Activated naive CD4-positive, alpha-beta T cell treated with anti-CD3 and anti-CD28 coated beads, Interleukin-2, amount 50 U/mL, for 24 hours (primary cell): ENCODE measurements around the gene FRMD4A.

ENCODE experiments used
- H3K27ac Mint-ChIP-seq: one replicate; pipeline ENCODE4 v1.8.0; 2021; ENCODE audit warnings: mild to moderate bottlenecking, mixed read lengths
- H3K27me3 Mint-ChIP-seq: one replicate; pipeline ENCODE4 v1.8.0; 2021; ENCODE audit warnings: mixed read lengths
- H3K36me3 Mint-ChIP-seq: one replicate; pipeline ENCODE4 v1.8.0; 2021; ENCODE audit warnings: mixed read lengths
- H3K4me1 Mint-ChIP-seq: one replicate; pipeline ENCODE4 v1.8.0; 2021; ENCODE audit warnings: mixed read lengths
- H3K4me3 Mint-ChIP-seq: one replicate; pipeline ENCODE4 v1.8.0; 2021; ENCODE audit warnings: mild to moderate bottlenecking, mixed read lengths
- H3K9me3 Mint-ChIP-seq: one replicate; pipeline ENCODE4 v1.8.0; 2021; ENCODE audit warnings: mixed read lengths

The FRMD4A gene

GRCh38 chr10:14325325-14325955 lies 5.3 kb downstream of the FRMD4A start:
- H3K4me1 Mint-ChIP-seq: peaks cover 3% of the 10 kb centered on the region
- no peak overlapping the region for H3K27ac Mint-ChIP-seq

GRCh38 chr10:14322526-14323188 lies 8.1 kb downstream of the FRMD4A start:
- Mint-ChIP-seq H3K9me3 (peaks cover 5% of the 10 kb centered on the region), H3K4me1 (peaks cover 1% of the 10 kb centered on the region), H3K36me3 (no peaks in the 10 kb centered on the region), H3K27ac (no peak overlapping the region), H3K4me3 (no peak overlapping the region), H3K27me3 (peaks cover 4% of the 10 kb centered on the region)

More at GRCh38 chr10:14325325-14325955, 5.3 kb downstream of the FRMD4A start:
- peaks cover 9% of the 10 kb centered on the region for H3K27me3 Mint-ChIP-seq
- H3K36me3 Mint-ChIP-seq: no peaks in the 10 kb centered on the region
- no peak overlapping the region for H3K4me3 Mint-ChIP-seq
- peaks cover 5% of the 10 kb centered on the region for H3K9me3 Mint-ChIP-seq

GRCh38 chr10:14318007-14318406 lies 12.7 kb downstream of the FRMD4A start:
- H3K27ac Mint-ChIP-seq: no peak overlapping the region
- H3K36me3 Mint-ChIP-seq: no peaks in the 10 kb centered on the region
- H3K4me3 Mint-ChIP-seq: no peak overlapping the region
- peaks cover 11% of the 10 kb centered on the region for H3K27me3 Mint-ChIP-seq
- no peaks in the 10 kb centered on the region for H3K9me3 Mint-ChIP-seq
- no peaks in the 10 kb centered on the region for H3K4me1 Mint-ChIP-seq

- Mint-ChIP-seq H3K4me1 (no peaks in the 10 kb centered on the region), H3K36me3 (no peaks in the 10 kb centered on the region), H3K4me3 (no peak overlapping the region), H3K27me3 (peaks cover 8% of the 10 kb centered on the region), H3K9me3 (no peaks in the 10 kb centered on the region), H3K27ac (no peak overlapping the region)
These were observed 18.7 kb downstream of the FRMD4A start for GRCh38 chr10:14312014-14312413.

GRCh38 chr10:14311206-14311957 lies 19.3 kb downstream of the FRMD4A start:
- peaks cover 7% of the 10 kb centered on the region for H3K27me3 Mint-ChIP-seq
- no peaks in the 10 kb centered on the region for H3K9me3 Mint-ChIP-seq
- H3K27ac Mint-ChIP-seq: no peak overlapping the region
- no peaks in the 10 kb centered on the region for H3K4me1 Mint-ChIP-seq
- H3K36me3 Mint-ChIP-seq: no peaks in the 10 kb centered on the region
- no peak overlapping the region for H3K4me3 Mint-ChIP-seq

- Mint-ChIP-seq H3K27ac (no peak overlapping the region), H3K9me3 (no peaks in the 10 kb centered on the region), H3K36me3 (no peaks in the 10 kb centered on the region), H3K4me1 (no peaks in the 10 kb centered on the region), H3K27me3 (peaks cover 4% of the 10 kb centered on the region), H3K4me3 (no peak overlapping the region)
These were observed 21.1 kb downstream of the FRMD4A start for GRCh38 chr10:14309593-14309992.

GRCh38 chr10:14306190-14306589 lies 24.5 kb downstream of the FRMD4A start:
- Mint-ChIP-seq H3K9me3 (no peaks in the 10 kb centered on the region), H3K4me3 (no peak overlapping the region), H3K27ac (no peak overlapping the region), H3K27me3 (peaks cover 4% of the 10 kb centered on the region), H3K36me3 (no peaks in the 10 kb centered on the region), H3K4me1 (no peaks in the 10 kb centered on the region)

GRCh38 chr10:14304046-14304445 lies 26.7 kb downstream of the FRMD4A start:
- H3K27ac Mint-ChIP-seq: no peak overlapping the region
- H3K4me1 Mint-ChIP-seq: no peaks in the 10 kb centered on the region
- H3K4me3 Mint-ChIP-seq: no peak overlapping the region
- peaks cover 4% of the 10 kb centered on the region for H3K27me3 Mint-ChIP-seq
- no peaks in the 10 kb centered on the region for H3K9me3 Mint-ChIP-seq
- H3K36me3 Mint-ChIP-seq: no peaks in the 10 kb centered on the region

- no peaks in the 10 kb centered on the region for H3K36me3 Mint-ChIP-seq
- H3K9me3 Mint-ChIP-seq: no peaks in the 10 kb centered on the region
- H3K4me1 Mint-ChIP-seq: no peaks in the 10 kb centered on the region
- H3K4me3 Mint-ChIP-seq: no peak overlapping the region
- peaks cover 7% of the 10 kb centered on the region for H3K27me3 Mint-ChIP-seq
- no peak overlapping the region for H3K27ac Mint-ChIP-seq
These were observed 28.7 kb downstream of the FRMD4A start for GRCh38 chr10:14302035-14302434.

- Mint-ChIP-seq H3K9me3 (no peaks in the 10 kb centered on the region), H3K27ac (no peak overlapping the region), H3K27me3 (peaks cover 7% of the 10 kb centered on the region), H3K36me3 (no peaks in the 10 kb centered on the region), H3K4me1 (no peaks in the 10 kb centered on the region), H3K4me3 (no peak overlapping the region)
These were observed 31.2 kb downstream of the FRMD4A start for GRCh38 chr10:14299556-14299955.

GRCh38 chr10:14296065-14296709 lies 34.5 kb downstream of the FRMD4A start:
- Mint-ChIP-seq H3K4me3 (no peak overlapping the region), H3K9me3 (peaks cover 10% of the 10 kb centered on the region), H3K27me3 (peaks cover 3% of the 10 kb centered on the region), H3K27ac (no peak overlapping the region), H3K4me1 (no peaks in the 10 kb centered on the region), H3K36me3 (peaks cover 3% of the 10 kb centered on the region)

GRCh38 chr10:14294347-14295059 lies 36.2 kb downstream of the FRMD4A start:
- H3K27ac Mint-ChIP-seq: no peak overlapping the region
- peaks cover 22% of the 10 kb centered on the region for H3K9me3 Mint-ChIP-seq
- H3K4me3 Mint-ChIP-seq: no peak overlapping the region
- H3K27me3 Mint-ChIP-seq: peaks cover 3% of the 10 kb centered on the region
- H3K36me3 Mint-ChIP-seq: peaks cover 3% of the 10 kb centered on the region
- H3K4me1 Mint-ChIP-seq: no peaks in the 10 kb centered on the region

GRCh38 chr10:14293526-14293925 lies 37.2 kb downstream of the FRMD4A start:
- Mint-ChIP-seq H3K27me3 (peaks cover 1% of the 10 kb centered on the region), H3K4me1 (no peaks in the 10 kb centered on the region)

GRCh38 chr10:14291296-14291695 lies 39.4 kb downstream of the FRMD4A start:
- Mint-ChIP-seq H3K4me1 (peaks cover 5% of the 10 kb centered on the region), H3K4me3 (no peak overlapping the region), H3K27ac (no peak overlapping the region), H3K36me3 (peaks cover 3% of the 10 kb centered on the region), H3K27me3 (peaks cover 2% of the 10 kb centered on the region), H3K9me3 (peaks cover 22% of the 10 kb centered on the region)

More at GRCh38 chr10:14293526-14293925, 37.2 kb downstream of the FRMD4A start:
- Mint-ChIP-seq H3K4me3 (no peak overlapping the region), H3K36me3 (peaks cover 3% of the 10 kb centered on the region), H3K9me3 (peaks cover 22% of the 10 kb centered on the region), H3K27ac (no peak overlapping the region)

GRCh38 chr10:14285941-14286560 lies 44.7 kb downstream of the FRMD4A start:
- Mint-ChIP-seq H3K36me3 (no peaks in the 10 kb centered on the region), H3K9me3 (peaks cover 11% of the 10 kb centered on the region), H3K4me3 (no peak overlapping the region), H3K4me1 (peaks cover 5% of the 10 kb centered on the region), H3K27me3 (peaks cover 5% of the 10 kb centered on the region), H3K27ac (no peak overlapping the region)
